ENCODE results near the gene SPOP.
"Not testable (repeated sequence)": the region's sequence is repeated elsewhere in the genome, so short reads cannot be mapped to it uniquely, and the experiment has no call there.

SPOP gene

GRCh38 chr17:49570540-49571242 lies 107.2 kb downstream of the SPOP start:
- no peak for FAIRE-seq

DNA sequence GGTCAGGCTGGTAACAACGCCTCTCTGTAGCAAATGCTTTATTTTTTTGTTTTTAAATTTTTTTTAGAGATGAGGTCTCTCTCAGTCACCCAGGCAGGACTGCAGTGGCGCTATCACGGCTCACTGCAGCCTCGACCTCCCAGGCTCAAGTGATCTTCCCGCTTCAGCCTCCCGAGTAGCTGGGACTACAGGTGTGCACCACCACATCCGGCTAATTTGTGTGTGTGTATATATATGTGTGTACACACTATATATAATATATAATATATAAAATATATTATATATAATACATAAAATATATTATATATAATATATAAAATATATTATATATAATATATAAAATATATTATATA lies 109.2 kb downstream of the SPOP start:
- FAIRE-seq, result not testable (repeated sequence)

DNA sequence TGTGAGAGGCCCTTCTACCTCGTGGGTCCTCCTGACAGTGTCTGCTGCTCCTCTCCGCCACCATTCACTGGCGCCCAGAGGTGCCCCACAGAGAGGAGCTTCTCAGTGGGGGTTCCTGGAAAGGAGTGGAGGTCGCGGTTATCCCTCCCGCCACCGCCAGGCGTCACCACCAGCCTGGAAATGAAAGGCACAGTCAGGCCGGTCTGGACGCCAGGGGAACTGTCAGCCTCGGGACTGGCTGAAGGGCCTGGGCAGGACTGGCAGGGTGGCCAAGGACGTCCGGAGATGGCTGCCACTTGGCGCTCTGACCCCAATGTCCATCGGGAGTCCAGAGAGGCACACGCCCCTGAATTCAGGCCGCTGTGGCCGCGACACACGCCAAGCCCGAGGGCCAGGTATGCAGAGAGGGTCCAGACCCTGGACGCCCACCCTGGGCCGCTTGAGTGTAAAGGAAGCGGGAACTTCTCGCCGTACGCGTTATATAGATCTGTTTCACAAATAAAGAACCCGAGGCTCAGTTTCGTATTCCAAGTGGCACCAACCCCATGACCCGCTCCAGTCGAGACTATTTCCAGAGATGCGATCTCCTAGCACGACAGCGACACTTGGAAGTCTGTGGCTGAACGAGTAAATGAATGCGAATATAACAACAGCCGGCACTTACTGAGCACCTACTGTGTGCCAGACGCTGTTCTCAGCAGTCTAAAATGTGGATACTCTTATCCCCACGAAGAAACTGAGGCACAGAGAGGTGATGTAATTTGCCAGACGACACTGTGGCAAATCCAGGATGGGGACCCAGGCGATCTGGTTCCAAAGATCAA lies 109.8 kb downstream of the SPOP start:
- no peak for FAIRE-seq

DNA sequence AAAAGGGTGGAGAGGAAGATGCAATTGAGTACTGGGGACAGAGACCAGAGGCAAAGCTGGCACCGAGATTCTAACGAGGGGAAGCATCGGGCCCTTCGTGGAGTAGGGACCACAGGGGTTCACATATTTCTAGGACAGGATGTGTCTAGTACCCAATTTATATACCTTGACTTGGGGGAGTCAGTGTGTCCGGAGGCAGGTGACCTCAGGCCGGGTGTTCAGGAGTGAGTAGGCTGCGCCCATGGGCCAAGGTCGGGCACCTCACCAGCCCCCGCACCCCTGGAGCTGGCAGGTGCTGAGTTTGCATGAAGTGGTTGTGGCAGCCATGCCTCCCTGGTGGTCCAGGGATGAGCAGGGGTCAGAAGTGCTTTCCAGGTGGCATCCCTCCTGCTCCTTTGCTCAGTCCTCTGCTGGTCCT lies 110.8 kb downstream of the SPOP start:
- FAIRE-seq, result no peak

GRCh38 chr17:49566668-49567071 lies 111.2 kb downstream of the SPOP start:
- FAIRE-seq, result no peak

- FAIRE-seq, result no peak
Observed at GRCh38 chr17:49565948-49566491, 111.9 kb downstream of the SPOP start.

- no peak for FAIRE-seq
Observed at GRCh38 chr17:49564638-49565037, 113.3 kb downstream of the SPOP start.

- no peak for FAIRE-seq
Observed at GRCh38 chr17:49557312-49558024, 120.4 kb downstream of the SPOP start.

- FAIRE-seq, result no peak
Observed at GRCh38 chr17:49556223-49556943, 121.5 kb downstream of the SPOP start.

- FAIRE-seq, result no peak
Observed at GRCh38 chr17:49555495-49556222, 122.2 kb downstream of the SPOP start.

- no peak for FAIRE-seq
Observed at GRCh38 chr17:49554694-49555494, 123.0 kb downstream of the SPOP start.

GRCh38 chr17:49553676-49554335 lies 124.1 kb downstream of the SPOP start:
- FAIRE-seq, result no peak

- FAIRE-seq, result no peak
Observed at GRCh38 chr17:49552070-49552751, 125.7 kb downstream of the SPOP start.

- FAIRE-seq, result no peak
Observed at GRCh38 chr17:49551221-49552069, 126.5 kb downstream of the SPOP start.

DNA sequence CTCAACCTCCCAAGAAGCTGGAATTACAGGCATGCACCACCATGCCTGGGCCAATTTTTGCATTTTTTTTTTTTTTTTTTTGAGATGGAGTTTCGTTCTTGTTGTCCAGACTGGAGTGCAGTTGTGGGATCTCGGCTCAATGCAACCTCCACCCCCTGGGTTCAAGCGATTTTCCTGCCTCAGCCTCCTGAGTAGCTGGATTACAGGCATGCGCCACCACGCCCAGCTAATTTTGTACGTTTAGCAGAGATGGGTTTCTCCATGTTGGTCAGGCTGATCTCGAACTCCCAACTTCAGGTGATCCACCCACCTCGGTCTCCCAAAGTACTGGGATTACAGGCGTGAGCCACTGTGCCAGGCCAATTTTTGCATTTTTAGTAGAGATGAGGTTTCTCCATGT lies 127.1 kb downstream of the SPOP start:
- not testable (repeated sequence) for FAIRE-seq

DNA sequence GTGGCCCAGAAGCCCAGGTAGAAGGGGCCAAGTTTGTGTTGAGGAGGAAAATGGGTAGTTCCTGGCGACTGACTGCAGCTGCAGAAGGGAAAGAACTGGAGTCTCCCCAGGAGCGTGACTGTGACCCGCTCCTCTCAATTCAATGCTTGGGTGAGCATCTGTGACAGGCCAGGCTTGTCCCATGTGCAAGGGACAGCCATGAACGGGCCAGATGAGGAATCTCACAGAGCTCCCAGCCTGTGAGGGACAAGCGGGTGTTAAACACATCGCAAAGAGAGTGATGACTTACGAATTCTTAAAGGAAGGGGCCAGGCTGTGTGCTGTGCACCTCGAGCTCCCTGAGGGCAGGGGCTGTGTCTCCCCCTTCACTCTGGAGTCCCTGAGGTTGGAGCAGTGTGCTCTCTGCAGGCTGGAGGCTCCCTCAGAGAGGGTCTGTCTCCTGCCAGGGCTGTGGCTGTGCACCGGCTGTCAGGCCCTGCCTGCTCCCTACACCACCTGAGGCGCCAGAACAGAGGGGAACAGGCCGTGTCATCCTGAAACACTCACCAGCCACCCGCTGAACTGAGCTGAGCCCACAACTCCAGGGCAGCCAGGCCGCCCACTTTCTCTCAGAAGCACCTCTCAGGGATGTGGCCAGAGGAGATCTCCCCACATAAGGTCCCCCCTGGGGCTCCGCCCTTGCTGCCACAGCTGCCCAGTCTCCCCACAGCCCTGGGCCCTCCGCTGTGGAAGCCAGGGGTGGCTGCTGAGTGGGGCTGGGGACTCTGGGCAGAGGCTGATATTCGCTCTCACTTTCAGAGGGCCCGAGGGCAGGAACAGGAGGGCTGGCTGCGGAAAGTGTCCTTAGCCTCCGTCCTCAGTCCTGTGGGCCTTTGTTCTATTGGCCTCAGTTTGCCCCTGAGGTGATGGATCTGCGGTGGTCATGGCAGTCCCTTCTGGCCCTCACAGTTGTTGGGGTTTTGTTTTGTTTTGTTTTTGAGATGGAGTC lies 127.9 kb downstream of the SPOP start:
- no peak for FAIRE-seq

GRCh38 chr17:49549311-49549605 lies 128.6 kb downstream of the SPOP start:
- no peak for FAIRE-seq
